Smooth muscle cell (in vitro differentiated cells): ENCODE data around the gene CLTCL1. TPM values are rescaled to one million over a fixed set of nuclear protein-coding genes. Genes with fewer than 3 reads are reported as not detected.

Experiments
- DNase-seq: peaks from one replicate; lab custom pipeline; 2025; ENCODE audit not compliant: unreplicated experiment; lab: John Stamatoyannopoulos, UW
- H2AFZ ChIP-seq: fragments of 200-600 bp; sonication (generic); 2 replicates; pipeline ENCODE4 v1.6.0; 2016; ENCODE audit warnings: antibody characterized with exemption, low read depth, mild to moderate bottlenecking
- H3F3A ChIP-seq: fragments of 200-600 bp; sonication (generic); 2 replicates; pipeline ENCODE4 v1.6.0; 2017; ENCODE audit warnings: antibody characterized with exemption, low read depth
- H3K27ac ChIP-seq: fragments of 200-600 bp; sonication (generic); 2 replicates; pipeline ENCODE4 v1.5.1; 2016; ENCODE audit warnings: low read depth, mild to moderate bottlenecking
- H3K27me3 ChIP-seq: fragments of 200-600 bp; sonication (generic); 2 replicates; pipeline ENCODE4 v1.6.1; 2016; ENCODE audit warnings: low read depth, mild to moderate bottlenecking
- H3K36me3 ChIP-seq: fragments of 200-600 bp; sonication (generic); 2 replicates; pipeline ENCODE4 v1.5.1; 2016; ENCODE audit warnings: low read depth
- H3K4me1 ChIP-seq: fragments of 200-600 bp; sonication (generic); 2 replicates; pipeline ENCODE4 v1.5.1; 2016; ENCODE audit warnings: low read depth
- H3K4me2 ChIP-seq: fragments of 200-600 bp; sonication (generic); 2 replicates; pipeline ENCODE4 v1.6.0; 2016; ENCODE audit warnings: mild to moderate bottlenecking
- H3K4me3 ChIP-seq: fragments of 200-600 bp; sonication (generic); 2 replicates; pipeline ENCODE4 v1.5.1; 2016; ENCODE audit warnings: mild to moderate bottlenecking
- H3K79me2 ChIP-seq: fragments of 200-600 bp; sonication (generic); 2 replicates; pipeline ENCODE4 v1.6.0; 2016; ENCODE audit warnings: low read depth, mild to moderate bottlenecking
- H3K9ac ChIP-seq: fragments of 200-600 bp; sonication (generic); 2 replicates; pipeline ENCODE4 v1.6.0; 2016; ENCODE audit warnings: low read depth
- H3K9me3 ChIP-seq: fragments of 200-600 bp; sonication (generic); replicated peaks from 2 replicates; pipeline ENCODE4 v1.5.1; 2016; ENCODE audit warnings: low read depth
- H4K20me1 ChIP-seq: fragments of 200-600 bp; sonication (generic); 2 replicates; pipeline ENCODE4 v1.6.0; 2016; ENCODE audit warnings: low read depth
- WGBS: methylation state at CpG from one replicate; pipeline ENCODE4 v1.1.7; 2016; ENCODE audit warnings: low lambda C conversion rate; 5-methylcytosine and 5-hydroxymethylcytosine counted together
- polyA plus RNA-seq: library from polyadenylated mRNA; unstranded; fragments of >200 nt; fragmentation: Nextera tagmentation; extraction: Ambion mirVana; gene quantifications from 2 replicates; pipeline ENCODE4 v1.2.1, GENCODE V29; 2016
- total RNA-seq: library from RNA; depleted of rRNA; stranded (reverse); fragments of >200 nt; gene quantifications from 2 replicates; pipeline ENCODE4 v1.2.3, GENCODE V29; 2014
- TF ChIP-seq, protein P1 (sequence below): fragments of 200-600 bp; sonication (generic); IDR thresholded peaks from 2 replicates; pipeline ENCODE4 v1.5.1; 2017; ENCODE audit warnings: borderline replicate concordance, mild to moderate bottlenecking, antibody characterized with exemption; ENCODE audit not compliant: insufficient read depth, poor library complexity, severe bottlenecking

CLTCL1 gene
- total and polyA plus RNA-seq, 2 experiments from 2014 or later, result 4.7 to 9.0 TPM

DNA sequence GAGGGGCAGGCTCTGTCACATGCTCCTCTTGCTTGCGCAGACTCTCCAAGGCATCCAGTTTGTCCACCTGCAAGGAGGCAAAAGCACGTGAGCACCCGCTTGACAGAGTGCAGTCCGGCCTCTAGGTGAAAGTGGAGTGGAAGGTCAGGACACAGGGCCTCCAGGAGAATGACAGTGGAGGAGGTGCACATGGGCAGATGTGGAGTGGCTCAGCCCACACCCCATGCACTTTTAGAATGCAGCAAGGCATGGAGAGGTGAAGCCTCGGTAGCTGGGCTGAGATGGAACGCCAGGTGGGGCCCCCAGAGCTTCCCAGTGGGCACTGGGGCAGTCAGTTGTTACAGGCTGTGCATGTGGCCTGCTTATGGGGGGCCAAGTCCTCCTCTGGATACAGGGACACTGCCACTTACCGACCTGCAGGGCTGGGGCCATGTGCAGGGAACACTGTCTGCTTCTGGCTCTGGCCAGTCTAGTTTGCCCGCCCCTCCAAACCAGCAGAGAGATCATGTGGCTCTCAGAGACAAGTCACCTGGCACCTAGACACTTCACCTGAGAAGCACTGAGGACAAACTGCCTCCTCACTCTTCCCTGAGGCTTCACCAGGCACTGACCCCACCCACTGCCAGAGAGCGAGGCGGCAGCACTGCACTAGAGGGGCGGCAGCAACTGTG lies 110.6 kb downstream of the CLTCL1 start:
- WGBS, result 95% methylated on average over 11 of the region's 11 CpGs

DNA sequence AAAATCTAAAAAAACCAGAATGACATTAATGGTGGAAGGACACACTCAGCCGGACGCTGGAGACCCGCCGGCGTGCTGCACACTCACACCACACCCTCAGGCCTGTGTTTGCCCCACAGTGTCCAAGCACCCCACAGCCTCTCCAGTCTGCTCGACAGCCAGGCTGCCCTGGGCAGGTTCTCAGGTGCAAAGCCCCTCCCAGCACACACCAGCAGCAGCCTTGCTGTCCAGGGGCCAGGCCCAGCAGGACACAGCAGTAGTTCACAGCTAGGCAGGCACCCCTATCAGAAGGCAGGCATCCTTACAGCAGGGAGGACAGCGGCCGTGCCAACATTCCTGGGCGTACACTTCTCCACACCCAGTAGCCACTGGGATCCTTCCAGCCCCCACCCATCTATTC lies 111.3 kb downstream of the CLTCL1 start:
- 92% methylated on average over 9 of the region's 9 CpGs for WGBS
- no peaks in the 10 kb centered on the region for H3K36me3 ChIP-seq
- peaks cover 5% of the 10 kb centered on the region for H3K4me1 ChIP-seq
- no peak overlapping the region for H3K4me3 ChIP-seq
- no peak overlapping the region for H2AFZ ChIP-seq
- no peaks in the 10 kb centered on the region for H3F3A ChIP-seq
- H3K9ac ChIP-seq, result no peak overlapping the region
- no peaks in the 10 kb centered on the region for H3K9me3 ChIP-seq
- H3K4me2 ChIP-seq, result no peak overlapping the region
- peaks cover 17% of the 10 kb centered on the region for H3K79me2 ChIP-seq
- TF ChIP-seq, protein P1, sequence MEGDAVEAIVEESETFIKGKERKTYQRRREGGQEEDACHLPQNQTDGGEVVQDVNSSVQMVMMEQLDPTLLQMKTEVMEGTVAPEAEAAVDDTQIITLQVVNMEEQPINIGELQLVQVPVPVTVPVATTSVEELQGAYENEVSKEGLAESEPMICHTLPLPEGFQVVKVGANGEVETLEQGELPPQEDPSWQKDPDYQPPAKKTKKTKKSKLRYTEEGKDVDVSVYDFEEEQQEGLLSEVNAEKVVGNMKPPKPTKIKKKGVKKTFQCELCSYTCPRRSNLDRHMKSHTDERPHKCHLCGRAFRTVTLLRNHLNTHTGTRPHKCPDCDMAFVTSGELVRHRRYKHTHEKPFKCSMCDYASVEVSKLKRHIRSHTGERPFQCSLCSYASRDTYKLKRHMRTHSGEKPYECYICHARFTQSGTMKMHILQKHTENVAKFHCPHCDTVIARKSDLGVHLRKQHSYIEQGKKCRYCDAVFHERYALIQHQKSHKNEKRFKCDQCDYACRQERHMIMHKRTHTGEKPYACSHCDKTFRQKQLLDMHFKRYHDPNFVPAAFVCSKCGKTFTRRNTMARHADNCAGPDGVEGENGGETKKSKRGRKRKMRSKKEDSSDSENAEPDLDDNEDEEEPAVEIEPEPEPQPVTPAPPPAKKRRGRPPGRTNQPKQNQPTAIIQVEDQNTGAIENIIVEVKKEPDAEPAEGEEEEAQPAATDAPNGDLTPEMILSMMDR, result no peak
- no peak for DNase-seq
- peaks cover 26% of the 10 kb centered on the region for H4K20me1 ChIP-seq
- H3K27ac ChIP-seq, result no peak overlapping the region
- H3K27me3 ChIP-seq, result no peaks in the 10 kb centered on the region

More for the DNA sequence above, 110.6 kb downstream of the CLTCL1 start:
- Histone ChIP-seq H3K4me3 (no peak overlapping the region), H2AFZ (no peak overlapping the region), H3K9ac (no peak overlapping the region), H3K36me3 (no peaks in the 10 kb centered on the region), H3K27me3 (no peaks in the 10 kb centered on the region), H3K27ac (no peak overlapping the region), H3F3A (no peaks in the 10 kb centered on the region), H3K9me3 (no peaks in the 10 kb centered on the region), H4K20me1 (peaks cover 20% of the 10 kb centered on the region), H3K79me2 (peaks cover 17% of the 10 kb centered on the region), H3K4me2 (no peak overlapping the region), H3K4me1 (peaks cover 5% of the 10 kb centered on the region)
- TF ChIP-seq, protein P1, result no peak
- no peak for DNase-seq

DNA sequence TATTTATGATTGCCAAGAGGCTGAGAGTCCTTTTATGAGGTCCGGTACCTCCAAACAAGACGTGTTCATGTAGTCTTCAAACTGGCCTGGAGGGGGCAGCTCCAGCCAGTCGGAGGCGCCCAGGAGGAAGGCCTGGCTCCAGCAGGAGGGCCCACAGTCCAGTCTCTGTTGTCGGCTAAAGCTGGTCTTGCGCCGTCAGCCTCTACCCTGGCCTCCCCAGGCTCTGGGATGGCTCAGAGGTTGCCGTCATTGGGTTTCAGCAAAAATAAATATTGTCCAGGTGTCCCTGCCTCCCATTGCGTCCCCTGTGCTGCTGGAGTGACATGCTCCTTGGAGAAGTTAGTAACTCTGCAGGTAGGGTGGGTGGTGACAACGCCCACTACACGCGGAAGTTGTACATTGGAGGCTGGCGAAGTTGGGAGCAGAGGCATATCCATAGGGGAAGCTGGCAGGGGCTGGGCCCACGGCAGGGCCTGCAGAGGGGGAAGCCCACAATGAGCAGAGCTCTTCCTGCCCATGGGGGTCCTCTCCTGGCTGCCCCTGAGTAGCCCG lies 111.9 kb downstream of the CLTCL1 start:
- no peaks in the 10 kb centered on the region for H3K36me3 ChIP-seq
- H3K9me3 ChIP-seq, result no peaks in the 10 kb centered on the region
- no peak overlapping the region for H3K9ac ChIP-seq
- peak overlapping the region; percentile 98 for H3K4me2 ChIP-seq
- H3K27me3 ChIP-seq, result no peaks in the 10 kb centered on the region
- WGBS, result 38% methylated on average over 15 of the region's 15 CpGs
- peaks cover 22% of the 10 kb centered on the region for H3K79me2 ChIP-seq
- no peaks in the 10 kb centered on the region for H3F3A ChIP-seq
- no peak overlapping the region for H2AFZ ChIP-seq
- H3K4me3 ChIP-seq, result peak overlapping the region; percentile 94
- DNase-seq, result peak; percentile 53
- TF ChIP-seq, protein P1, result peak; percentile 57
- H3K27ac ChIP-seq, result no peak overlapping the region
- H3K4me1 ChIP-seq, result peaks cover 5% of the 10 kb centered on the region
- peaks cover 33% of the 10 kb centered on the region for H4K20me1 ChIP-seq
